ENCODE data around the gene FBXL16.

DNA sequence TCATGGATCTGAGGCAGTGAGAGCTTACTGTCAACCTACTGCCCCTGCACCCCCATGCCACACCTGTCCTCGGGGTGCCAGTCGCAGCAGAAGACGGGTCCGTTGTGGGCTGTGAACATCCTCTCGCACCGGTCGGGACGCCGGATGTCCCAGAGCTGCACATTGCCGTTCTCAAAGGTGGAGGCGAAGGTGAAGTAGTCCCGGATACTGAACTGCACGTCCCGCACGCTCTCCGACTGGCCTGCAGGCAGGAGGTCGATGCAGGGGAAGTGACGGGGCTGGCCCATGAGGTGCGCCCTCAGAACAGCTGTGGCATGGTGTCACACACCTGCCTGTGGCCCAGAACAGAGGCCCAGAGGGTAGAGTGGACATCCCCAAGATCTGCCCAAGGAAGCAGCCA is 18.1 kb downstream of the FBXL16 start:
- TF ChIP-seq, protein P1, sequence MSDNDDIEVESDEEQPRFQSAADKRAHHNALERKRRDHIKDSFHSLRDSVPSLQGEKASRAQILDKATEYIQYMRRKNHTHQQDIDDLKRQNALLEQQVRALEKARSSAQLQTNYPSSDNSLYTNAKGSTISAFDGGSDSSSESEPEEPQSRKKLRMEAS (IDR thresholded peaks at IDR 0.05; ENCODE audit: insufficient read depth, insufficient read length) = no peak
- no peak for TF ChIP-seq FOS (IDR thresholded peaks at IDR 0.05; ENCODE audit: borderline replicate concordance, insufficient read depth, low read length)
- TF ChIP-seq, protein P2, sequence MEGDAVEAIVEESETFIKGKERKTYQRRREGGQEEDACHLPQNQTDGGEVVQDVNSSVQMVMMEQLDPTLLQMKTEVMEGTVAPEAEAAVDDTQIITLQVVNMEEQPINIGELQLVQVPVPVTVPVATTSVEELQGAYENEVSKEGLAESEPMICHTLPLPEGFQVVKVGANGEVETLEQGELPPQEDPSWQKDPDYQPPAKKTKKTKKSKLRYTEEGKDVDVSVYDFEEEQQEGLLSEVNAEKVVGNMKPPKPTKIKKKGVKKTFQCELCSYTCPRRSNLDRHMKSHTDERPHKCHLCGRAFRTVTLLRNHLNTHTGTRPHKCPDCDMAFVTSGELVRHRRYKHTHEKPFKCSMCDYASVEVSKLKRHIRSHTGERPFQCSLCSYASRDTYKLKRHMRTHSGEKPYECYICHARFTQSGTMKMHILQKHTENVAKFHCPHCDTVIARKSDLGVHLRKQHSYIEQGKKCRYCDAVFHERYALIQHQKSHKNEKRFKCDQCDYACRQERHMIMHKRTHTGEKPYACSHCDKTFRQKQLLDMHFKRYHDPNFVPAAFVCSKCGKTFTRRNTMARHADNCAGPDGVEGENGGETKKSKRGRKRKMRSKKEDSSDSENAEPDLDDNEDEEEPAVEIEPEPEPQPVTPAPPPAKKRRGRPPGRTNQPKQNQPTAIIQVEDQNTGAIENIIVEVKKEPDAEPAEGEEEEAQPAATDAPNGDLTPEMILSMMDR (IDR thresholded peaks at IDR 0.05; ENCODE audit: extremely low read depth in 1 of 2, insufficient read depth in 1 of 2, low read depth in 1 of 2, low read length in 2 of 2) = no peak
- TF ChIP-seq EZH2 (IDR thresholded peaks at IDR 0.05; ENCODE audit: borderline replicate concordance, low read depth, low read length, severe bottlenecking) = no peak
- no peak for TF ChIP-seq POLR2AphosphoS5 (IDR thresholded peaks at IDR 0.05; ENCODE audit: insufficient read depth, low read depth, low read length)
- no peak for TF ChIP-seq POLR2A (IDR thresholded peaks at IDR 0.05; ENCODE audit: low read depth, low read length)
